ENCODE results near the gene RAPGEF6.

- TF ChIP-seq POLR2A (IDR thresholded peaks at IDR 0.05; ENCODE audit: low read depth, low read length) (no peak), TAF1 (IDR thresholded peaks at IDR 0.05; ENCODE audit: low read depth, low read length) (no peak), SPI1 (IDR thresholded peaks at IDR 0.05; ENCODE audit: low read depth, low read length) (no peak), POLR2AphosphoS5 (IDR thresholded peaks at IDR 0.05; ENCODE audit: low read depth, low read length) (no peak), PAX5 (IDR thresholded peaks at IDR 0.05; ENCODE audit: insufficient read depth, low read length, severe bottlenecking) (no peak), POU2F2 (IDR thresholded peaks at IDR 0.05; ENCODE audit: low read depth, low read length) (no peak)
Measured at GRCh38 chr5:131418846-131419245, 216.2 kb downstream of the RAPGEF6 start.
